Neural crest cell (in vitro differentiated cells): ENCODE measurements around the gene ZNF341. TPM values are rescaled to one million over a fixed set of nuclear protein-coding genes. Genes with fewer than 3 reads are reported as not detected.
"Not testable (repeated sequence)": the region's sequence is repeated elsewhere in the genome, so short reads cannot be mapped to it uniquely, and the experiment has no call there.

ENCODE experiments used
- DNase-seq: peaks from one replicate; pipeline ENCODE4 v3.0.0; 2021; ENCODE audit warnings: low read depth, mixed read lengths, low spot score
- H3K27ac Mint-ChIP-seq: one replicate; pipeline ENCODE4 v1.8.0; 2021; ENCODE audit warnings: mild to moderate bottlenecking, mixed read lengths; ENCODE audit not compliant: unreplicated experiment
- H3K27me3 Mint-ChIP-seq: 2 replicates; pipeline ENCODE4 v1.8.0; 2021; ENCODE audit warnings: low read depth, mild to moderate bottlenecking, mixed read lengths
- H3K36me3 Mint-ChIP-seq: 2 replicates; pipeline ENCODE4 v1.8.0; 2021; ENCODE audit warnings: low read depth, mild to moderate bottlenecking, mixed read lengths
- H3K4me1 Mint-ChIP-seq: 2 replicates; pipeline ENCODE4 v1.8.0; 2021; ENCODE audit warnings: mixed read lengths
- H3K4me3 Mint-ChIP-seq: one replicate; pipeline ENCODE4 v1.8.0; 2021; ENCODE audit warnings: mild to moderate bottlenecking, mixed read lengths
- H3K9me3 Mint-ChIP-seq: 2 replicates; pipeline ENCODE4 v1.8.0; 2021; ENCODE audit warnings: mixed read lengths
- total RNA-seq: library from RNA; stranded (reverse); gene quantifications from 2 replicates; pipeline ENCODE4 v1.2.1, GENCODE V29; 2021
- TF ChIP-seq, protein P1 (sequence below): fragments of 200-600 bp; sonication (generic); conservative IDR thresholded peaks from 2 replicates; pipeline ENCODE4 v1.5.0; 2021; ENCODE audit warnings: antibody characterized with exemption, mild to moderate bottlenecking

Gene ZNF341
- total RNA-seq, 1 donor from 2014 or later = 5.1 TPM

DNA sequence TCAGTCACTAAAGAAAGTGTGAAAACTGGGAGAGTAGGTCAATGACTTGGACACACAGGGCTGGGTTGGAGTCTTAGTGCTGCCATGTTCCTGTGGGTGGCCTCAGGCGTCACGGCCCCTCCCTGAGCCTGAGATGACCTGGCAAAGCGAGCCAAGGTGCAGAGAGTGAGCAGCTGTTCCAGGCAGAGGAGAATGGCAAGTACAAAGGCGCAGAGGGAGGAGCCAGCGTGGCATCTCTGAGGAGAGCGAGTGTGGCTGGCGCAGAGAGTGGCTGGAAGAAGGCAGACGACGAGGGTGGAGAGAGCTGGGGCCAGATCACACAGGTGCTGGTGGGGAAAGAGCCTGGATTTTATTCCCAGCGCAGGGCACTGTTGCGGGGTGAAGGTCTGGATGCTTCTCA, 58.8 kb downstream of the ZNF341 start:
- TF ChIP-seq, protein P1, sequence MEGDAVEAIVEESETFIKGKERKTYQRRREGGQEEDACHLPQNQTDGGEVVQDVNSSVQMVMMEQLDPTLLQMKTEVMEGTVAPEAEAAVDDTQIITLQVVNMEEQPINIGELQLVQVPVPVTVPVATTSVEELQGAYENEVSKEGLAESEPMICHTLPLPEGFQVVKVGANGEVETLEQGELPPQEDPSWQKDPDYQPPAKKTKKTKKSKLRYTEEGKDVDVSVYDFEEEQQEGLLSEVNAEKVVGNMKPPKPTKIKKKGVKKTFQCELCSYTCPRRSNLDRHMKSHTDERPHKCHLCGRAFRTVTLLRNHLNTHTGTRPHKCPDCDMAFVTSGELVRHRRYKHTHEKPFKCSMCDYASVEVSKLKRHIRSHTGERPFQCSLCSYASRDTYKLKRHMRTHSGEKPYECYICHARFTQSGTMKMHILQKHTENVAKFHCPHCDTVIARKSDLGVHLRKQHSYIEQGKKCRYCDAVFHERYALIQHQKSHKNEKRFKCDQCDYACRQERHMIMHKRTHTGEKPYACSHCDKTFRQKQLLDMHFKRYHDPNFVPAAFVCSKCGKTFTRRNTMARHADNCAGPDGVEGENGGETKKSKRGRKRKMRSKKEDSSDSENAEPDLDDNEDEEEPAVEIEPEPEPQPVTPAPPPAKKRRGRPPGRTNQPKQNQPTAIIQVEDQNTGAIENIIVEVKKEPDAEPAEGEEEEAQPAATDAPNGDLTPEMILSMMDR = no peak
- Mint-ChIP-seq H3K36me3 (no peaks in the 10 kb centered on the region), H3K27me3 (no peaks in the 10 kb centered on the region), H3K4me3 (no peak overlapping the region), H3K9me3 (no peaks in the 10 kb centered on the region), H3K4me1 (peaks cover 21% of the 10 kb centered on the region), H3K27ac (peak overlapping the region; percentile 92)
- DNase-seq = no peak

DNA sequence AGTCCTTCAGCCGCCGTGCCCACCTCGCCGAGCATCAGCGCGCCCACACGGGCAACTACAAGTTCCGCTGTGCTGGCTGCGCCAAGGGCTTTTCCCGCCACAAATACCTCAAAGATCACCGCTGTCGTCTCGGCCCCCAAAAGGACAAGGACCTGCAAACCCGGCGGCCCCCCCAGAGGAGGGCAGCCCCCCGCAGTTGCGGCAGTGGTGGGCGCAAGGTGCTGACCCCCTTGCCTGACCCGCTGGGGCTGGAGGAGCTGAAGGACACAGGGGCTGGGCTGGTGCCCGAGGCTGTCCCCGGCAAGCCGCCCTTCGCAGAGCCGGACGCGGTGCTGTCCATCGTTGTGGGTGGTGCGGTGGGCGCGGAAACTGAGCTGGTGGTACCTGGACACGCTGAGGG, 59.2 kb downstream of the ZNF341 start:
- no peaks in the 10 kb centered on the region for H3K27me3 Mint-ChIP-seq
- no peaks in the 10 kb centered on the region for H3K36me3 Mint-ChIP-seq
- H3K4me1 Mint-ChIP-seq = peaks cover 21% of the 10 kb centered on the region
- no peaks in the 10 kb centered on the region for H3K9me3 Mint-ChIP-seq
- H3K27ac Mint-ChIP-seq = peak overlapping the region; percentile 92
- no peak for DNase-seq
- H3K4me3 Mint-ChIP-seq = no peak overlapping the region
- TF ChIP-seq, protein P1 = no peak

DNA sequence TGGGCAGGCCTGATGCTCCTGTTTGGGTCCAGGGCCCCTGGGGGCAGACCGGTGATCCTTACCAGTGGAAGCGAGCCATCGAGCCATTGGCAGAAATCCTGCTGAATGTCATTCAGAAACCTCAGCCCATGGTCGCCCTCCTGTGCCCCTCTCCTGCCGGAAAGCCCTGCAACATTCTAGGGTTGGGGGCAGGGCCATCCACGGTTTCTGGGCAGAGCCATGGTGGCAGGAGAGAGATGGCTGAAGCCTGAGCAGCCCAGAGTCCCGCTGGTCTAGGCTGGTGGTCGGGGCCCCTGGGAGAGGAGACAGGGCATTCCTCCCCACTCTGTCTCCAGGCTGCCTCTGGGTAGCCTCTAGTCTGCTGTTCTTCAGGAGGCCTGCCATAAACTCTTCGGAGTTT, 59.7 kb downstream of the ZNF341 start:
- H3K27ac Mint-ChIP-seq = no peak overlapping the region
- H3K9me3 Mint-ChIP-seq = no peaks in the 10 kb centered on the region
- no peaks in the 10 kb centered on the region for H3K36me3 Mint-ChIP-seq
- H3K27me3 Mint-ChIP-seq = no peaks in the 10 kb centered on the region
- no peak for DNase-seq
- TF ChIP-seq, protein P1 = no peak
- H3K4me3 Mint-ChIP-seq = no peak overlapping the region
- peaks cover 17% of the 10 kb centered on the region for H3K4me1 Mint-ChIP-seq

DNA sequence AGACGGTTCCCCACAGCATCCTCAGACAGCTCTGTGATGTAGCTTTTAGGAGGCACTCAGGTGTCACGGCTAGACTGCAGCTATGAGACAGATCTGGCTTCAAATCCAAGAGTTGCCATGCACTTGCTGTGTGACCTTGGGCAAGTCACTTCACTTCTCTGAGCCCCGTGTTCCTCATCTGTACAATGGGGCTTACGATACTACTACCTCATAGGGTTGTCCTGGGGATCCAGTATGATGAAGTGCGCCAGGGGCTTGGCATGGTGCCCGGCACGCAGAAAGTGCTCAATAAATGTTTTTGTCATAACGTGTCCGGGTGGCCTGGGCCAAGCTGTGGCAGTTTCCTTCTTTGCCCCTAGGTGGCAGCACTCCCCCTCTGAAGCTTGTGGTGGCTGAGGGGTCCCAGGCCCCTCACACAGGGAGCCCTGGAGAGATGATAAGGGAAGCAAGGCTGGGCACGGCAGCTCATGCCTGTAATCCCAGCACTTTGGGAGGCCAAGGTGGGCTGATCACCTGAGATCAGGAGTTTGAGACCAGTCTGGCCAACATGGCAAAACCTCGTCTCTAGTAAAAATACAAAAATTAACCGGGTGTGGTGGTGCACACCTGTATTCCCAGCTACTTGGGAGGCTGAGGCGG, 60.3 kb downstream of the ZNF341 start:
- no peak overlapping the region for H3K4me3 Mint-ChIP-seq
- peak; percentile 84 for DNase-seq
- H3K4me1 Mint-ChIP-seq = peaks cover 14% of the 10 kb centered on the region
- no peak overlapping the region for H3K27ac Mint-ChIP-seq
- no peaks in the 10 kb centered on the region for H3K27me3 Mint-ChIP-seq
- no peaks in the 10 kb centered on the region for H3K36me3 Mint-ChIP-seq
- H3K9me3 Mint-ChIP-seq = no peaks in the 10 kb centered on the region
- TF ChIP-seq, protein P1 = peak; percentile 93

DNA sequence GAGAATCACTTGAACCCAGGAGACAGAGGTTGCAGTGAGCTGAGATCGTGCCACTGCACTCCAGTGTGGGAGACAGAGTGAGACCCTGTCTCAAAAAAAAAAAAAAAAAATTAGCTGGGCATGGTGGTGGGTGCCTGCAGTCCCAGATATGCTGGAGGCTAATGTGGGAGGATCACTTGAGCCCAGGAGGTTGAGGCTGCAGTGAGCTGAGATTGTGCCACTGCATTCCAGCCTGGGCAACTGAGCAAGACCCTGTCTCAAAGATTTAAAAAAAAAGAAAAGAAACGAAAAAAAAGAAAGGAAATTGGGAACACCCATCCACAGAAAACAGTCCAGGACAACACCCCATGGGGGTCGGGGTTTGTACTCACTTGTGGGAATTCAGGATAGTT, 60.8 kb downstream of the ZNF341 start:
- not testable (repeated sequence) for H3K4me3 Mint-ChIP-seq, H3K27me3 Mint-ChIP-seq, DNase-seq, H3K9me3 Mint-ChIP-seq, H3K4me1 Mint-ChIP-seq, H3K36me3 Mint-ChIP-seq, H3K27ac Mint-ChIP-seq

DNA sequence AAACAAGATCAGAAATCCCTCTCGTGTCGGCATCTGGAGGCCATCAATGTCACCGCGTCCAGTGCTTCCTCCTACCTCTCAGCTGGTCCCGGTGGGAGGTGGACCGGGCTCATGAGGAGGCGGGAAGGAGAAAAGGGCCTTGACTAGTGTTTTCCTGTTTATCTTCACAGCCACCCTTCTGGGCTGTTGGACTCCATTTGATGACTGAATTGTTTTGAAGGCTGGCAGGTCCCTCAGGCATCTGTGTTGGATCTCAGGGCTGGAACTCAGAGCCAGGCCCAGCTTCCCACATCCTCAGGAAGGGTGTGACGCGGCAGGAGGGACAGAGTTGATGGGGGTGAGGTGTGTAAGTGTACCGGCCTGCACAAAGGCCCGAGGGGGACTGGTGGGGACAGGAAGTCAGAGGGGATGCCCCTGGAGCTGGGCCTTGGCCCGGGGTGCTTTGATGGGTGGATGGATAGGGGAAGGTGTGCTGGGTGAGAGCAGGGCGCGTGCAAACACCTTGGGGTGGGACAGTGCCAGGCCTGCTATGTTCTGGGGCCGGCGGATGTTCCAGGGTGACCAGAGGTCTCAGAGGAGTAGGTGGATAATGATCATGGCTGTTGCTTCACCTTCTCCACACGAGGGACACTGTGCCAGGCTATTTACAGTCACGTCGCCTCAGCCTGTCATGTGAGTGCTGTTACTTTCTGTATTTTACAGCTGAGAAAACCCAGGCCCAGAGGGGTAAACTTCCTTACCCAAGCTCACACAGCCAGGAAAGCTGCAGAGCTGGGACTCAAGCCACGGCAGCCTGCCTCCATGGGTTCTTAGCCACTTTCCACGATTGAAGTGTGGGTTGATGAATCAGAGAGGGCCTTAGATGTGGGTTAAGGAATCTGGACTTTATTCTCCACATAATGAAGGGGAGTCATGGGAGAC, 61.5 kb downstream of the ZNF341 start:
- no peaks in the 10 kb centered on the region for H3K36me3 Mint-ChIP-seq
- no peaks in the 10 kb centered on the region for H3K9me3 Mint-ChIP-seq
- DNase-seq = no peak
- H3K4me3 Mint-ChIP-seq = no peak overlapping the region
- peaks cover 5% of the 10 kb centered on the region for H3K4me1 Mint-ChIP-seq
- TF ChIP-seq, protein P1 = no peak
- H3K27ac Mint-ChIP-seq = peak overlapping the region; percentile 90
- H3K27me3 Mint-ChIP-seq = no peaks in the 10 kb centered on the region
